Fibroblast of lung (primary cell): ENCODE data around the gene RAG1. TPM values are rescaled to one million over a fixed set of nuclear protein-coding genes. Genes with fewer than 3 reads are reported as not detected.

Experiments used
- DNase-seq, 2 donors: peaks; one replicate each; pipeline versions ENCODE4 v3.0.0 to v3.0.0-alpha.2; 2010; ENCODE audit warnings: low read depth in 2 of 2
- H2AFZ ChIP-seq: 2 replicates; pipeline ENCODE4 v1.5.1; 2012; ENCODE audit warnings: low read length, control low read depth, inconsistent platforms
- H3K27ac ChIP-seq: 2 replicates; pipeline ENCODE4 v1.5.1; 2011; ENCODE audit warnings: low read length, control low read depth; ENCODE audit not compliant: insufficient read depth
- H3K27me3 ChIP-seq: 2 replicates; pipeline ENCODE4 v1.5.1; 2011; ENCODE audit warnings: mild to moderate bottlenecking, low read length; ENCODE audit not compliant: control insufficient read depth, insufficient read depth
- H3K36me3 ChIP-seq: 2 replicates; pipeline ENCODE4 v1.5.1; 2011; ENCODE audit warnings: low read length; ENCODE audit not compliant: control insufficient read depth, insufficient read depth
- H3K4me1 ChIP-seq: 2 replicates; pipeline ENCODE4 v1.5.1; 2011; ENCODE audit warnings: low read length; ENCODE audit not compliant: control insufficient read depth, insufficient read depth; ENCODE audit errors: extremely low read depth
- H3K4me2 ChIP-seq: 2 replicates; pipeline ENCODE4 v1.5.1; 2011; ENCODE audit warnings: low read length, control low read depth; ENCODE audit not compliant: insufficient read depth; ENCODE audit errors: extremely low read depth
- H3K4me3 ChIP-seq, 4 experiments: fragments of 200-600 bp in 1 of 4; sonication (generic) in 1 of 4; replicated peaks in 1 of 4; 2 replicates each; pipeline ENCODE4 v1.5.1; 2011 to 2016; ENCODE audit warnings: low read length in 4 of 4, low read depth in 3 of 4, mild to moderate bottlenecking in 3 of 4, control low read depth in 2 of 4, inconsistent platforms in 1 of 4, mixed read lengths in 1 of 4; ENCODE audit not compliant: insufficient read depth in 1 of 4; ENCODE audit errors: control extremely low read depth in 1 of 4
- H3K79me2 ChIP-seq: 2 replicates; pipeline ENCODE4 v1.5.1; 2012; ENCODE audit warnings: mild to moderate bottlenecking, low read length, inconsistent platforms; ENCODE audit not compliant: control insufficient read depth, insufficient read depth
- H3K9ac ChIP-seq: 2 replicates; pipeline ENCODE4 v1.5.1; 2011; ENCODE audit warnings: mild to moderate bottlenecking, low read length, control low read depth; ENCODE audit not compliant: insufficient read depth
- H3K9me3 ChIP-seq: 2 replicates; pipeline ENCODE4 v1.5.1; 2012; ENCODE audit warnings: low read depth, low read length; ENCODE audit not compliant: control insufficient read depth, insufficient read depth
- H4K20me1 ChIP-seq: 2 replicates; pipeline ENCODE4 v1.5.1; 2011; ENCODE audit warnings: low read length; ENCODE audit not compliant: control insufficient read depth, insufficient read depth; ENCODE audit errors: extremely low read depth
- CTCF ChIP-seq, 2 donors: IDR thresholded peaks in 1 of 2; conservative IDR thresholded peaks in 1 of 2; 1 replicate in 1 of 2; 2 replicates in 1 of 2; pipeline ENCODE4 v1.5.1; 2011 to 2012; ENCODE audit warnings: low read length in 2 of 2, control low read depth in 1 of 2, inconsistent platforms in 1 of 2, low read depth in 1 of 2, mild to moderate bottlenecking in 1 of 2
- EZH2 ChIP-seq: IDR thresholded peaks from 2 replicates; pipeline ENCODE4 v1.5.1; 2012; ENCODE audit warnings: low read length, control low read depth, mild to moderate bottlenecking; ENCODE audit errors: missing control alignments
- polyA plus RNA-seq, 2 donors: library from polyadenylated mRNA; depleted of rRNA in 1 of 2; stranded (reverse) in 1 of 2; unstranded in 1 of 2; fragments of >200 nt; gene quantifications; 2 replicates each; pipeline ENCODE4 v1.2.1, GENCODE V29; 2011 to 2012; ENCODE audit warnings: missing spikeins in 1 of 2
- total RNA-seq: library from RNA; depleted of rRNA; stranded (reverse); fragments of >200 nt; gene quantifications from 2 replicates; pipeline ENCODE4 v1.2.1, GENCODE V29; 2014

Gene RAG1
- total and polyA plus RNA-seq, 2 donors (not counting 1 experiment from before 2014, with no cell fraction given) = 0.08 to 0.99 TPM

- no peaks in the 10 kb centered on the region for H3K27me3 ChIP-seq
- TF ChIP-seq EZH2 = no peak
- no peak for TF ChIP-seq CTCF (conservative IDR thresholded peaks at IDR 0.05 in 1 of 2, IDR thresholded peaks at IDR 0.05 in 1 of 2; ENCODE audit: low read depth in 1 of 2, low read length in 2 of 2)
- no peaks in the 10 kb centered on the region for H3K4me1 ChIP-seq
- H3K4me2 ChIP-seq = no peak overlapping the region
- no peak overlapping the region for H2AFZ ChIP-seq
- H3K36me3 ChIP-seq = no peaks in the 10 kb centered on the region
- H3K27ac ChIP-seq = no peak overlapping the region
- H3K79me2 ChIP-seq = no peaks in the 10 kb centered on the region
- no peaks in the 10 kb centered on the region for H3K9me3 ChIP-seq
- no peaks in the 10 kb centered on the region for H4K20me1 ChIP-seq
- H3K9ac ChIP-seq = no peak overlapping the region
- H3K4me3 ChIP-seq = no peak overlapping the region
- DNase-seq = no peak
Observed at GRCh38 chr11:36574486-36574885, 6.7 kb downstream of the RAG1 start.

GRCh38 chr11:36577373-36577772, 9.6 kb downstream of the RAG1 start:
- H3K9ac ChIP-seq = no peak overlapping the region
- H3K4me3 ChIP-seq = no peak overlapping the region
- TF ChIP-seq CTCF (conservative IDR thresholded peaks at IDR 0.05 in 1 of 2, IDR thresholded peaks at IDR 0.05 in 1 of 2; ENCODE audit: low read depth in 1 of 2, low read length in 2 of 2) = no peak
- TF ChIP-seq EZH2 = no peak
- H3K27ac ChIP-seq = no peak overlapping the region
- no peaks in the 10 kb centered on the region for H3K9me3 ChIP-seq
- H3K27me3 ChIP-seq = no peaks in the 10 kb centered on the region
- H3K4me1 ChIP-seq = no peaks in the 10 kb centered on the region
- no peaks in the 10 kb centered on the region for H3K79me2 ChIP-seq
- no peak overlapping the region for H3K4me2 ChIP-seq
- no peak overlapping the region for H2AFZ ChIP-seq
- no peaks in the 10 kb centered on the region for H4K20me1 ChIP-seq
- DNase-seq = peak in 1 of 2 donors; percentile 22
- no peaks in the 10 kb centered on the region for H3K36me3 ChIP-seq

GRCh38 chr11:36577859-36578258, 10.1 kb downstream of the RAG1 start:
- no peak overlapping the region for H3K27ac ChIP-seq
- H3K9me3 ChIP-seq = no peaks in the 10 kb centered on the region
- peak in 1 of 2 donors; percentile 83 for DNase-seq
- no peaks in the 10 kb centered on the region for H4K20me1 ChIP-seq
- no peak overlapping the region for H2AFZ ChIP-seq
- H3K36me3 ChIP-seq = no peaks in the 10 kb centered on the region
- no peaks in the 10 kb centered on the region for H3K27me3 ChIP-seq
- no peak for TF ChIP-seq EZH2
- no peak for TF ChIP-seq CTCF (conservative IDR thresholded peaks at IDR 0.05 in 1 of 2, IDR thresholded peaks at IDR 0.05 in 1 of 2; ENCODE audit: low read depth in 1 of 2, low read length in 2 of 2)
- H3K4me1 ChIP-seq = no peaks in the 10 kb centered on the region
- no peak overlapping the region for H3K9ac ChIP-seq
- no peaks in the 10 kb centered on the region for H3K79me2 ChIP-seq
- no peak overlapping the region for H3K4me2 ChIP-seq
- H3K4me3 ChIP-seq = no peak overlapping the region
